GM18858 (cell line): ENCODE data around the gene GYPE.
A peak's percentile ranks its signal among the peaks of the same experiment; 100 is the strongest.
"Not testable (repeated sequence)": the region's sequence is repeated elsewhere in the genome, so short reads cannot be mapped to it uniquely, and the experiment has no call there.

Experiments
- ATAC-seq: cut with Tn5 transposase; IDR thresholded peaks from one replicate; pipeline ENCODE4 v1.9.1; 2021; ENCODE audit not compliant: unreplicated experiment

GYPE gene

GRCh38 chr4:143905440-143905839, at the start of gene GYPE:
Gene GYPE (minus strand): TSS chr4:143905559. CDS start chr4:143905507, 52 bp downstream.
- ATAC-seq = not testable (repeated sequence)

GRCh38 chr4:143951458-143951972, 46.2 kb upstream of the GYPE start:
- not testable (repeated sequence) for ATAC-seq

- ATAC-seq = not testable (repeated sequence)
These were observed 45.6 kb upstream of the GYPE start for GRCh38 chr4:143950967-143951366.

- not testable (repeated sequence) for ATAC-seq
These were observed 44.8 kb upstream of the GYPE start for GRCh38 chr4:143950185-143950584.

GRCh38 chr4:143947493-143947892, 42.1 kb upstream of the GYPE start:
- ATAC-seq = not testable (repeated sequence)

GRCh38 chr4:143940708-143941107, 35.3 kb upstream of the GYPE start:
- ATAC-seq = not testable (repeated sequence)

GRCh38 chr4:143939528-143939927, 34.2 kb upstream of the GYPE start:
- ATAC-seq = no peak

- not testable (repeated sequence) for ATAC-seq
These were observed 33.5 kb upstream of the GYPE start for GRCh38 chr4:143938890-143939289.

- ATAC-seq = no peak
These were observed 15.8 kb upstream of the GYPE start for GRCh38 chr4:143921181-143921580.

- ATAC-seq = not testable (repeated sequence)
These were observed 11.1 kb upstream of the GYPE start for GRCh38 chr4:143916485-143916884.

GRCh38 chr4:143912478-143912877, 7.1 kb upstream of the GYPE start:
- ATAC-seq = not testable (repeated sequence)

GRCh38 chr4:143911528-143912417, 6.4 kb upstream of the GYPE start:
- ATAC-seq = peak; percentile 43

- not testable (repeated sequence) for ATAC-seq
These were observed 5.5 kb upstream of the GYPE start for GRCh38 chr4:143910906-143911305.

GRCh38 chr4:143907811-143908210, 2.5 kb upstream of the GYPE start:
- ATAC-seq = peak; percentile 58

- not testable (repeated sequence) for ATAC-seq
These were observed 928 bp downstream of the GYPE start for GRCh38 chr4:143904431-143904830.

GRCh38 chr4:143890323-143890722, 15.0 kb downstream of the GYPE start:
- not testable (repeated sequence) for ATAC-seq

GRCh38 chr4:143888189-143888588, 17.2 kb downstream of the GYPE start:
- not testable (repeated sequence) for ATAC-seq

GRCh38 chr4:143884965-143885364, 20.4 kb downstream of the GYPE start:
- ATAC-seq = not testable (repeated sequence)

- ATAC-seq = no peak
These were observed 21.8 kb downstream of the GYPE start for GRCh38 chr4:143883529-143883928.

GRCh38 chr4:143882892-143883291, 22.5 kb downstream of the GYPE start:
- no peak for ATAC-seq

GRCh38 chr4:143879561-143879960, 25.8 kb downstream of the GYPE start:
- not testable (repeated sequence) for ATAC-seq

- ATAC-seq = not testable (repeated sequence)
These were observed 30.0 kb downstream of the GYPE start for GRCh38 chr4:143875357-143875756.
